ENCODE data around the gene LRRC4B.

GRCh38 chr19:50507376-50507775, 60.9 kb downstream of the LRRC4B start:
- TF ChIP-seq, protein P1, sequence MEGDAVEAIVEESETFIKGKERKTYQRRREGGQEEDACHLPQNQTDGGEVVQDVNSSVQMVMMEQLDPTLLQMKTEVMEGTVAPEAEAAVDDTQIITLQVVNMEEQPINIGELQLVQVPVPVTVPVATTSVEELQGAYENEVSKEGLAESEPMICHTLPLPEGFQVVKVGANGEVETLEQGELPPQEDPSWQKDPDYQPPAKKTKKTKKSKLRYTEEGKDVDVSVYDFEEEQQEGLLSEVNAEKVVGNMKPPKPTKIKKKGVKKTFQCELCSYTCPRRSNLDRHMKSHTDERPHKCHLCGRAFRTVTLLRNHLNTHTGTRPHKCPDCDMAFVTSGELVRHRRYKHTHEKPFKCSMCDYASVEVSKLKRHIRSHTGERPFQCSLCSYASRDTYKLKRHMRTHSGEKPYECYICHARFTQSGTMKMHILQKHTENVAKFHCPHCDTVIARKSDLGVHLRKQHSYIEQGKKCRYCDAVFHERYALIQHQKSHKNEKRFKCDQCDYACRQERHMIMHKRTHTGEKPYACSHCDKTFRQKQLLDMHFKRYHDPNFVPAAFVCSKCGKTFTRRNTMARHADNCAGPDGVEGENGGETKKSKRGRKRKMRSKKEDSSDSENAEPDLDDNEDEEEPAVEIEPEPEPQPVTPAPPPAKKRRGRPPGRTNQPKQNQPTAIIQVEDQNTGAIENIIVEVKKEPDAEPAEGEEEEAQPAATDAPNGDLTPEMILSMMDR (IDR thresholded peaks at IDR 0.05), result no peak
- TF ChIP-seq POLR2A (IDR thresholded peaks at IDR 0.05) (no peak), EP300 (IDR thresholded peaks at IDR 0.05) (no peak)
